GM18520 (cell line): Measurements from ENCODE around the gene OR2T8.

Source experiments
- ATAC-seq: cut with Tn5 transposase; IDR thresholded peaks from one replicate; pipeline ENCODE4 v1.9.1; 2021; ENCODE audit not compliant: unreplicated experiment

The OR2T8 gene

DNA sequence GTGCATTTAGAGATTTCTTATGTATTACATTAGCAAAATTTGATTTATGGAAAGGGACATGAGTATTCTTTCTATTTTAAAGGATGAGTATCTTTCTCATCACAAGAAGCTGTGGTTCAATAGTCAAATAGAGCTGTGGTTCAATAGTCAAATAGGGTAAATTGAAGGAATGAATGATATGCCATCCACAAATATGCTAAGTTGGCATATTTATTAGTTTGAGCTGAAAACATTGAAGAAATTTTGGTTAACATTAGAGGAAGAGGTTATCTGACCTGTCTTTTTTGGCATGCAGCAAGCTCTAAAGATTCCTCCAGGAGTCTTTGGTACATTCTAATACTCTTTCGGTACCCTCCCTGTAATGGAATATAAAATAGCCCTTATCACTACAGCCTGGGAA lies 33.4 kb downstream of the OR2T8 start:
- no peak for ATAC-seq

DNA sequence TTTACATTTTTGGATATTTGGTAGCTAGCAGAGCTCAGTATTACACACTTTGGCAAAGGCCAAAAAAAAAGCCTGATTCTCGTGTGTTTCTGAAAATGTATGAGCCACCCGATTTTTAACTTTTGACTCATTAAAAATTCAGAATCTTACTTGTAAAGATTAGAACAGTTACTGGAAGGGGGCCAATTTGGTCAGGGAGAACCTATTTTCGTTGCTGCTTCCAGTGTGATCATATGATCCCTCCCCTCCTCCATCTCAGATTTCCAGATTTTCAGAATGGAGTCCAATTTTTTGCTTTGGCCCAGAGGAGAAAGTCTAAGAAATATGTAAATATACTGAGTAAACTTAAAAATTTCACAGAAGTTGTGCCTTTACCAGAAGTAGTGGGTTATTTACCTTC lies 41.7 kb downstream of the OR2T8 start:
- no peak for ATAC-seq

DNA sequence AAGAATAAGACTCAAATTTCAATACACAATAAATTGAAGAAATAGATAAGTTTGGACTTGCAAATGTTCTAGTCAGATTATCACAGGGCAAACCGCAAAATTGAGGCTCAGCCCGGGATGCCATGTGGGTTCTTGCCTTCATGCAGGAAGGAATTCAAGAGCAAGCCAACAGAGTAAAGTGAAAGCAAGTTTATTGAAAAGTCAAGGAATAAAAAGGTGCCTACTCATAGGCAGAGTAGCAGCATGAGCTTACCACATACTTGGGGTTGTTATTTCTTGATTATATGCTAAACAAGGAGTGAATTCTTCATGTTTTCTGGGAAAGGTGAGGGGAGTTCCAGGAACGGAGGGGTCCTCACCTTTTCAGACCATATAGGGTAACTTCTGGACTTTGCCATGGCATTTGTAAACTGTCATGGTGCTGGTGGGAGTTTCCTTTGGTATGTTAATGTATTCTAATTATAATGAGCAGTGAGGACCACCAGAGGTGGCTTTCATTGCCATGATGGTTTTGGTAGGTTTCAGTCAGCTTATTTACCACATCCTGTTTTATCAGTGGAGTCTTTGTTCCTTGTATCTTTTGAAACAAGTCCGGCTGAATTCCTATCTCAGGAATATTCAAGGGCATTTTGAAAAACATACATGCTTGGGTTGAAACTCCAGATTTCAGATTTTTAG lies 43.0 kb downstream of the OR2T8 start:
- ATAC-seq: no peak

DNA sequence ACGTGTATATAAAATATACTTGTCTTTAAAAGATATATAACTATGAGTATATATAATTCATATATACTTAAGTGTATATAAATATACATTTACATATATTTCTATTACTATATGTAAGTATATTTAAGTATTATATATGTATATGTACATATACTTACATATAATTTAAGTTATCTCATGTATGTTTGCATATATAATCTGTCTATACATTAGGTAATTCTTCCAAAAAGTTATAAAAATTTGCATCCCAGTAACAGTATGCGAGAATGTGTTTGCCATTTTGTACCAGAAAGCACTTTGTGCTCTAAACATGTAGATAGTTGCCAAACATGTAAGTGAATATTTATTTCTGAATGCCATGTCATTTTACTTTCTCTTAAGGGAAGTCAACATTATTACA lies 44.9 kb downstream of the OR2T8 start, which contains the start of gene OR2AK2:
OR2AK2 (plus strand) TSS at position 301 of the 400 bp plus-strand sequence. CDS start 144 bp downstream, outside the sequence.
- ATAC-seq: no peak

DNA sequence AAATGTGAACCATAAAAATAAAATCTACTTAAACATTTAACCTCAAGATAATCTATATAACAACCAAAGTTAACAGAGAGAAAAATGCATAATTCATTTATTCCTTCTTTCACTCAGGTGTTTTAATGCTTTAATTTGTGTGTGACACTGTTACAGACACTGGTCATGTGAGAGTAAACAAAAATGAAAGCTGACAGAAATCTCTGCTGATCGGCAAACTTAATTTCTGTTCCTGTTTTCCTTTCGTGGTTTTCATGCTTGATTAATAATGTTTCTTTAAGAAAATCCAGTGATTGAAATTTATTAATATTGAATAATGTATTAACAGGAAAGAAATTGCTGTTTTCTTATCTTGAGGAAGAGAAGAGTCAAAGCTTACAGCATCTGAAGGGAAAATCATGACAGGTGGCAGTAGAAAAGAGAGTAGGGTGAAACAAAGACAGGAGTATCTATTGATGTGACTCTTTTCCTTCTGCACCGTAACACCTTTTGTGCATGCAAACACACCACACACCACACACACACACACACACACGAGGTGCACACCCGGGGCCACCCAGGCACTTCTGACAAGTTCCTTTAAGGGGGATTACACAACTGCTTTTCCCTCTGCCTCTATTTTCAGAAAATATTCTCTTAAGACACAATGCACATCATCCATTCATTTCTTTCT lies 46.6 kb downstream of the OR2T8 start:
- ATAC-seq: no peak
